Lower lobe of right lung (tissue), 2 donors: Measurements from ENCODE around the gene DTD2. TPM values are rescaled to one million over a fixed set of nuclear protein-coding genes. Genes with fewer than 3 reads are reported as not detected.

ENCODE experiments used
- ATAC-seq, 2 donors: fragments of 200-7000 bp; cut with Tn5 transposase; one replicate each; pipeline ENCODE4 v1.9.1; 2020 to 2022; ENCODE audit warnings: mild to moderate bottlenecking in 2 of 2, moderate library complexity in 2 of 2
- DNase-seq: peaks from one replicate; pipeline ENCODE4 v3.0.0-alpha.2; 2020
- H3K27ac ChIP-seq: fragments of 200-600 bp; one replicate; pipeline ENCODE4 v1.8.0; 2022
- H3K27me3 ChIP-seq: fragments of 200-600 bp; one replicate; pipeline ENCODE4 v1.8.0; 2022; ENCODE audit warnings: low read depth
- H3K36me3 ChIP-seq: fragments of 200-600 bp; one replicate; pipeline ENCODE4 v1.8.0; 2022; ENCODE audit warnings: mild to moderate bottlenecking
- H3K4me1 ChIP-seq: fragments of 200-600 bp; one replicate; pipeline ENCODE4 v1.8.0; 2022
- H3K4me3 ChIP-seq: fragments of 200-600 bp; one replicate; pipeline ENCODE4 v1.8.0; 2022; ENCODE audit warnings: mild to moderate bottlenecking
- H3K9me3 ChIP-seq: fragments of 200-600 bp; one replicate; pipeline ENCODE4 v1.8.0; 2022
- intact Hi-C: fragments of 100-400 bp; cut with DNase I; formaldehyde crosslinking; loops from one replicate; pipeline ENCODE4 v1.11.0; 2022
- long read RNA-seq: library from polyadenylated mRNA; unstranded; transcript quantifications from one replicate; pipeline ENCODE4 v2.0.0, GENCODE V29; 2021
- total RNA-seq: library from RNA; stranded (reverse); fragmentation: NEBNext Ultra II Directional; extraction: Animal tissue kit (Norgen Biotek cat#: 25700); gene quantifications from one replicate; pipeline ENCODE4 v1.2.1, GENCODE V29; 2021
- TF ChIP-seq, protein P1 (sequence below): fragments of 200-600 bp; IDR thresholded peaks from one replicate; pipeline ENCODE4 v1.8.0; 2022; ENCODE audit warnings: antibody characterized with exemption, mild to moderate bottlenecking
- donor health status: DM: no; HTN: yes; CAD: no; lungs with severe emphysema.

DTD2 gene
- total RNA-seq: 13.4 TPM
- long read RNA-seq, partial matches to known transcripts: 0 of 5 reads
- long read RNA-seq, other reads (novel, unspliced or antisense): 2 of 5 reads

GRCh38 chr14:31456841-31457664 lies at the start of gene DTD2:
TSS of gene DTD2 (minus strand) at chr14:31457506. CDS start at chr14:31457393, 113 bp downstream.
- Histone ChIP-seq H3K9me3 (no peaks in the 10 kb centered on the region), H3K4me3 (peak within 1 kb of the TSS; percentile 79), H3K36me3 (peaks cover 11% of the 10 kb centered on the region), H3K4me1 (peaks cover 23% of the 10 kb centered on the region), H3K27ac (peak within 1 kb of the TSS; percentile 91), H3K27me3 (no peaks in the 10 kb centered on the region)
- intact Hi-C loops: no loop called here
- ATAC-seq (peak; percentile 100), DNase-seq (peak; percentile 96)
- TF ChIP-seq, protein P1, sequence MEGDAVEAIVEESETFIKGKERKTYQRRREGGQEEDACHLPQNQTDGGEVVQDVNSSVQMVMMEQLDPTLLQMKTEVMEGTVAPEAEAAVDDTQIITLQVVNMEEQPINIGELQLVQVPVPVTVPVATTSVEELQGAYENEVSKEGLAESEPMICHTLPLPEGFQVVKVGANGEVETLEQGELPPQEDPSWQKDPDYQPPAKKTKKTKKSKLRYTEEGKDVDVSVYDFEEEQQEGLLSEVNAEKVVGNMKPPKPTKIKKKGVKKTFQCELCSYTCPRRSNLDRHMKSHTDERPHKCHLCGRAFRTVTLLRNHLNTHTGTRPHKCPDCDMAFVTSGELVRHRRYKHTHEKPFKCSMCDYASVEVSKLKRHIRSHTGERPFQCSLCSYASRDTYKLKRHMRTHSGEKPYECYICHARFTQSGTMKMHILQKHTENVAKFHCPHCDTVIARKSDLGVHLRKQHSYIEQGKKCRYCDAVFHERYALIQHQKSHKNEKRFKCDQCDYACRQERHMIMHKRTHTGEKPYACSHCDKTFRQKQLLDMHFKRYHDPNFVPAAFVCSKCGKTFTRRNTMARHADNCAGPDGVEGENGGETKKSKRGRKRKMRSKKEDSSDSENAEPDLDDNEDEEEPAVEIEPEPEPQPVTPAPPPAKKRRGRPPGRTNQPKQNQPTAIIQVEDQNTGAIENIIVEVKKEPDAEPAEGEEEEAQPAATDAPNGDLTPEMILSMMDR: no peak

DNA sequence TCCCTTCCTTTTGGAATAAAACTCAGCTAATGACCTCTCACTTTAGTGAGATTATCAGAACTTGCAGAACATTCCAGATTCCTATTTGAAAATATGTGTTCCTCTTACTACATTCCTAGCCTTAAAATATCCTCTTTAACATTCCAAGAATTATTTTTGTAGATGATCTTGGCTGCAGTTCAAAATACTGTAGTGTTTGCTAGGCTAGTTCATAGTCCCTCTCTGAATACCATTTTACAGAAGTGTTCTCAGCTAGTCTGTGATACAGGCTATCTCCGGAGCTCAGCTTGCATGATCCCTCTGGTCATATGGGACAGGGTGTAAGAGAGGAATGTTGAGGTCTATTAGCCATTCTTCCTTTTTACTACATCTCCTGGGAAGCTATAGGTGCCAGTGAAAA lies 48.1 kb upstream of the DTD2 start:
- intact Hi-C loops: no loop called here
- H3K27me3 ChIP-seq: no peaks in the 10 kb centered on the region
- ATAC-seq: peak; percentile 74 to 80
- TF ChIP-seq, protein P1: no peak
- no peaks in the 10 kb centered on the region for H3K9me3 ChIP-seq
- no peak for DNase-seq
- H3K4me1 ChIP-seq: peaks cover 22% of the 10 kb centered on the region
- H3K36me3 ChIP-seq: no peaks in the 10 kb centered on the region
- H3K4me3 ChIP-seq: no peak overlapping the region
- H3K27ac ChIP-seq: peak overlapping the region; percentile 53

DNA sequence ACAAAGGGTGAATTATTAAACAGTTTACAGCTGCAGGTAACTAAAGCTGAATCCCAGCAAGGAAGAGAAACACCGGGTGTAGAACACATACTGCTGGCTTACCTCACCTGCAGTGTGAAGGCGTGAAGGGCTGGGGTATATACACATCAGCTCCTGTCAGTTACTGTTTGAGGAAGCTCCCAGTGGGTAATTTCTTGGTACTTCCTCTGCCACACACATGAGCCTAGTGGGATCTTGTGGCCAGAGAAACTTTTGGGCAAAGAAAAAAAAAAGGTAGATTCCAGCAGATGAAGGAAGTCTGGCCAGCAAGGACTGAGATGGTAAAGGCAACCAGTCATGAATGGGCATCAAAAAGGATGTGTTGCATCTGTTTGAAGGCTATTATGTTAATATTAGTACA lies 44.6 kb upstream of the DTD2 start:
- H3K9me3 ChIP-seq: peaks cover 6% of the 10 kb centered on the region
- no peak overlapping the region for H3K4me3 ChIP-seq
- peaks cover 22% of the 10 kb centered on the region for H3K4me1 ChIP-seq
- ATAC-seq (no peak), DNase-seq (no peak)
- H3K27me3 ChIP-seq: no peaks in the 10 kb centered on the region
- intact Hi-C loops: no loop called here
- TF ChIP-seq, protein P1: no peak
- no peak overlapping the region for H3K27ac ChIP-seq
- H3K36me3 ChIP-seq: no peaks in the 10 kb centered on the region

GRCh38 chr14:31492759-31493498 lies 35.6 kb upstream of the DTD2 start:
- intact Hi-C loops: no loop called here
- Histone ChIP-seq H3K4me3 (no peak overlapping the region), H3K27ac (no peak overlapping the region), H3K36me3 (no peaks in the 10 kb centered on the region), H3K9me3 (no peaks in the 10 kb centered on the region), H3K27me3 (no peaks in the 10 kb centered on the region), H3K4me1 (peaks cover 6% of the 10 kb centered on the region)
- TF ChIP-seq, protein P1: no peak
- ATAC-seq: no peak
- no peak for DNase-seq

DNA sequence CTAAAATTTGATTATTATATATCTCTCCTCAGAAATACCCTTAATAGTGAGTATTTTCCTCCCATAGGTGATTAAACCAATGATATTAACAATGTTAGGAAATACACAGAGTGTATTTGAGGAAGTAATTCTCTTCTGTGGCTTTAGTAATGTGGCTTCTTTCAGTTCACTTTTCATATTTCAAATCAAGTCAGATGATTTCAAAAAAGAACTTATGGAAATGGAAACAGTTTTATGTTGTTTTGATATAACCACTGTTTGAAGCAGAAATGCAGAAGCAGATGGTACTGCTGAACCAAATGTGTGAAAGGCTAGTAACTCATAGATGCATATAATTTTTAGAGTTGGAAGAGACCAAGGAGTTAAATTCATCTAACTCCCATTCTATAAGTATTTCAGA lies 32.4 kb upstream of the DTD2 start:
- peaks cover 6% of the 10 kb centered on the region for H3K4me1 ChIP-seq
- no peaks in the 10 kb centered on the region for H3K9me3 ChIP-seq
- TF ChIP-seq, protein P1: no peak
- ATAC-seq (peak in 1 of 2 donors; percentile 9), DNase-seq (no peak)
- H3K36me3 ChIP-seq: no peaks in the 10 kb centered on the region
- H3K4me3 ChIP-seq: no peak overlapping the region
- H3K27ac ChIP-seq: no peak overlapping the region
- intact Hi-C loops: no loop called here
- no peaks in the 10 kb centered on the region for H3K27me3 ChIP-seq
